Upper lobe of right lung (tissue), 1 donor: ENCODE results near the gene SYT15B. TPM values are rescaled to one million over a fixed set of nuclear protein-coding genes. Genes with fewer than 3 reads are reported as not detected.
"Not testable (repeated sequence)": the region's sequence is repeated elsewhere in the genome, so short reads cannot be mapped to it uniquely, and the experiment has no call there.

ENCODE experiments used
- ATAC-seq: fragments of 200-7000 bp; cut with Tn5 transposase; one replicate; pipeline ENCODE4 v1.9.1; 2020; ENCODE audit warnings: mild to moderate bottlenecking, moderate library complexity
- DNase-seq: peaks from one replicate; pipeline ENCODE4 v3.0.0-alpha.2; 2020
- H3K27ac ChIP-seq: fragments of 200-600 bp; one replicate; pipeline ENCODE4 v1.8.0; 2022
- H3K27me3 ChIP-seq: fragments of 200-600 bp; one replicate; pipeline ENCODE4 v1.8.0; 2022; ENCODE audit warnings: mild to moderate bottlenecking
- H3K36me3 ChIP-seq: fragments of 200-600 bp; one replicate; pipeline ENCODE4 v1.8.0; 2022
- H3K4me1 ChIP-seq: fragments of 200-600 bp; one replicate; pipeline ENCODE4 v1.8.0; 2022
- H3K4me3 ChIP-seq: fragments of 200-600 bp; one replicate; pipeline ENCODE4 v1.8.0; 2022; ENCODE audit warnings: mild to moderate bottlenecking
- H3K9me3 ChIP-seq: fragments of 200-600 bp; one replicate; pipeline ENCODE4 v1.8.0; 2022
- CTCF ChIP-seq: fragments of 200-600 bp; IDR thresholded peaks from one replicate; pipeline ENCODE4 v1.8.0; 2022; ENCODE audit warnings: antibody characterized with exemption
- intact Hi-C: fragments of 100-400 bp; cut with DNase I; formaldehyde crosslinking; loops from one replicate; pipeline ENCODE4 v1.11.0; 2022
- long read RNA-seq: library from polyadenylated mRNA; unstranded; transcript quantifications from one replicate; pipeline ENCODE4 v2.0.0, GENCODE V29; 2021
- total RNA-seq: library from RNA; stranded (reverse); fragmentation: NEBNext Ultra II Directional; extraction: Animal tissue kit (Norgen Biotek cat#: 25700); gene quantifications from one replicate; pipeline ENCODE4 v1.2.1, GENCODE V29; 2021
- donor health status: DM: no; HTN: yes; CAD: no; lungs with severe emphysema.

SYT15B gene
- total RNA-seq = 40.1 TPM
- long read RNA-seq, full-length matches to known transcripts = 9 of 70 reads
- long read RNA-seq, partial matches to known transcripts = 19 of 70 reads
- long read RNA-seq, other reads (novel, unspliced or antisense) = 42 of 70 reads

- peak; percentile 67 for DNase-seq
- Histone ChIP-seq H3K4me3 (peak within 1 kb of the TSS; percentile 48), H3K27ac (peak within 1 kb of the TSS; percentile 60)
- ATAC-seq = peak; percentile 7
- H3K36me3 ChIP-seq, H3K9me3 ChIP-seq, intact Hi-C loops, H3K27me3 ChIP-seq, H3K4me1 ChIP-seq: not testable (repeated sequence)
Measured at GRCh38 chr10:47763554-47764175, at the start of gene SYT15B. TSS of gene SYT15B (minus strand) at chr10:47763592. CDS start at chr10:47762640, 952 bp downstream.

- intact Hi-C loops, H3K36me3 ChIP-seq, DNase-seq, ATAC-seq, H3K27ac ChIP-seq, H3K4me3 ChIP-seq, H3K9me3 ChIP-seq, H3K27me3 ChIP-seq, H3K4me1 ChIP-seq: not testable (repeated sequence)
Measured at GRCh38 chr10:47779590-47779989, 16.2 kb upstream of the SYT15B start.

- H3K27me3 ChIP-seq, H3K36me3 ChIP-seq, intact Hi-C loops, H3K9me3 ChIP-seq, H3K4me3 ChIP-seq, H3K27ac ChIP-seq, H3K4me1 ChIP-seq: not testable (repeated sequence)
- TF ChIP-seq CTCF = peak; percentile 37
- ATAC-seq = peak; percentile 92
- DNase-seq = peak; percentile 66
Measured at GRCh38 chr10:47775361-47776231, 12.2 kb upstream of the SYT15B start.

GRCh38 chr10:47770745-47771144 lies 7.4 kb upstream of the SYT15B start:
- ATAC-seq, H3K4me1 ChIP-seq, H3K36me3 ChIP-seq, H3K27ac ChIP-seq, H3K9me3 ChIP-seq, DNase-seq, intact Hi-C loops, H3K27me3 ChIP-seq, H3K4me3 ChIP-seq: not testable (repeated sequence)

- DNase-seq, H3K27me3 ChIP-seq, H3K9me3 ChIP-seq, H3K4me1 ChIP-seq, H3K4me3 ChIP-seq, intact Hi-C loops, H3K36me3 ChIP-seq, H3K27ac ChIP-seq: not testable (repeated sequence)
- ATAC-seq = peak; percentile 21
Measured at GRCh38 chr10:47768578-47769115, 5.3 kb upstream of the SYT15B start.

GRCh38 chr10:47768085-47768484 lies 4.7 kb upstream of the SYT15B start:
- DNase-seq, H3K4me1 ChIP-seq, H3K27ac ChIP-seq, H3K27me3 ChIP-seq, H3K9me3 ChIP-seq, H3K36me3 ChIP-seq, ATAC-seq, intact Hi-C loops, H3K4me3 ChIP-seq: not testable (repeated sequence)

GRCh38 chr10:47767236-47767635 lies 3.8 kb upstream of the SYT15B start:
- H3K4me3 ChIP-seq, DNase-seq, H3K4me1 ChIP-seq, ATAC-seq, H3K9me3 ChIP-seq, H3K36me3 ChIP-seq, intact Hi-C loops, H3K27me3 ChIP-seq, H3K27ac ChIP-seq: not testable (repeated sequence)

- H3K27me3 ChIP-seq, H3K9me3 ChIP-seq, H3K4me3 ChIP-seq, ATAC-seq, H3K4me1 ChIP-seq, DNase-seq, H3K27ac ChIP-seq, H3K36me3 ChIP-seq, intact Hi-C loops: not testable (repeated sequence)
Measured at GRCh38 chr10:47765232-47765631, 1.8 kb upstream of the SYT15B start.

GRCh38 chr10:47762674-47763553 lies 478 bp downstream of the SYT15B start:
- ATAC-seq = peak; percentile 65
- intact Hi-C loops, H3K36me3 ChIP-seq, H3K9me3 ChIP-seq, H3K4me1 ChIP-seq, H3K27me3 ChIP-seq: not testable (repeated sequence)
- peak overlapping the region; percentile 60 for H3K27ac ChIP-seq
- DNase-seq = peak; percentile 72
- peak overlapping the region; percentile 48 for H3K4me3 ChIP-seq

- H3K27me3 ChIP-seq = not testable (repeated sequence)
Measured at GRCh38 chr10:47758855-47759254, 4.5 kb downstream of the SYT15B start.

GRCh38 chr10:47756169-47756568 lies 7.2 kb downstream of the SYT15B start:
- H3K4me3 ChIP-seq, intact Hi-C loops, H3K9me3 ChIP-seq, H3K27me3 ChIP-seq, H3K4me1 ChIP-seq, DNase-seq, H3K36me3 ChIP-seq, H3K27ac ChIP-seq: not testable (repeated sequence)
- ATAC-seq = peak; percentile 12

More at GRCh38 chr10:47758855-47759254, 4.5 kb downstream of the SYT15B start:
- DNase-seq, H3K36me3 ChIP-seq, H3K4me3 ChIP-seq, intact Hi-C loops, H3K27ac ChIP-seq, H3K4me1 ChIP-seq, H3K9me3 ChIP-seq: not testable (repeated sequence)
- peak; percentile 80 for ATAC-seq

GRCh38 chr10:47753871-47754270 lies 9.5 kb downstream of the SYT15B start:
- ATAC-seq, intact Hi-C loops, H3K27ac ChIP-seq, H3K4me3 ChIP-seq, H3K9me3 ChIP-seq, H3K27me3 ChIP-seq, H3K36me3 ChIP-seq, DNase-seq, H3K4me1 ChIP-seq: not testable (repeated sequence)
